H1 (cell line): ENCODE data around the gene DLG5. TPM values are rescaled to one million over a fixed set of nuclear protein-coding genes. Genes with fewer than 3 reads are reported as not detected.

Experiments
- CTCF ChIA-PET: fragments of 300-600 bp; sonication (Branson Sonifier 250); formaldehyde crosslinking; loops from one replicate; lab custom pipeline; 2021; ENCODE audit not compliant: partially characterized antibody; lab: Charles Lee
- POLR2A ChIA-PET: fragments of 300-600 bp; sonication (Branson Sonifier 250); formaldehyde crosslinking; loops from one replicate; lab custom pipeline; 2021; ENCODE audit warnings: inconsistent platforms; ENCODE audit not compliant: partially characterized antibody; lab: Charles Lee
- DNase-seq, 2 experiments: peaks; one replicate each; pipeline versions ENCODE4 v3.0.0 to v3.0.0-alpha.2; 2010 to 2022; ENCODE audit warnings: low spot score in 2 of 2, low read depth in 1 of 2, mixed read lengths in 1 of 2
- FAIRE-seq: peaks from 2 replicates; lab custom pipeline; 2011; peaks lifted over from hg19 to GRCh38; lab: Jason Lieb, UNC
- H2AFZ ChIP-seq: 2 replicates; pipeline ENCODE4 v1.8.1; 2012; ENCODE audit warnings: low read length, inconsistent platforms
- H2AK5ac ChIP-seq: 2 replicates; pipeline ENCODE4 v1.6.1; 2013; ENCODE audit warnings: low read depth, low read length
- H2BK120ac ChIP-seq: replicated peaks from 2 replicates; pipeline ENCODE3; 2013; ENCODE audit warnings: low read depth, low read length, inconsistent platforms
- H2BK12ac ChIP-seq: 2 replicates; pipeline ENCODE4 v1.6.1; 2013; ENCODE audit warnings: low read depth, low read length
- H2BK15ac ChIP-seq: 2 replicates; pipeline ENCODE4 v1.6.1; 2013; ENCODE audit warnings: low read length
- H2BK20ac ChIP-seq: 2 replicates; pipeline ENCODE4 v1.6.1; 2013; ENCODE audit warnings: low read length
- H2BK5ac ChIP-seq: 2 replicates; pipeline ENCODE4 v1.6.1; 2013; ENCODE audit warnings: low read depth, low read length
- H3K14ac ChIP-seq: 2 replicates; pipeline ENCODE4 v1.6.1; 2013; ENCODE audit warnings: inconsistent platforms; ENCODE audit not compliant: insufficient read length
- H3K18ac ChIP-seq: 2 replicates; pipeline ENCODE4 v1.6.1; 2013; ENCODE audit warnings: low read length; ENCODE audit errors: extremely low read depth
- H3K23ac ChIP-seq: 2 replicates; pipeline ENCODE4 v1.6.1; 2013; ENCODE audit warnings: inconsistent platforms; ENCODE audit not compliant: insufficient read length
- H3K23me2 ChIP-seq: 2 replicates; pipeline ENCODE4 v1.6.1; 2013; ENCODE audit warnings: low read depth, low read length
- H3K27ac ChIP-seq: 2 replicates; pipeline ENCODE4 v1.6.1; 2011; ENCODE audit warnings: low read depth, low read length, inconsistent platforms
- H3K27me3 ChIP-seq, 4 experiments: replicated peaks in 1 of 4; 1 replicate in 1 of 4; 2 replicates in 3 of 4; pipeline versions ENCODE4 v1.6.1 to v1.8.1; 2011 to 2013; ENCODE audit warnings: low read length in 3 of 4, mild to moderate bottlenecking in 3 of 4, inconsistent platforms in 2 of 4, mixed read lengths in 2 of 4, moderate library complexity in 1 of 4; ENCODE audit not compliant: control insufficient read depth in 3 of 4, insufficient read depth in 3 of 4; ENCODE audit errors: extremely low read depth in 1 of 4
- H3K36me3 ChIP-seq, 4 experiments: 2 replicates each; pipeline versions ENCODE4 v1.6.1 to v1.8.1; 2011 to 2013; ENCODE audit warnings: mild to moderate bottlenecking in 4 of 4, low read length in 3 of 4, moderate library complexity in 2 of 4, control low read depth in 1 of 4, inconsistent platforms in 1 of 4; ENCODE audit not compliant: insufficient read depth in 4 of 4, control insufficient read depth in 2 of 4
- H3K4ac ChIP-seq: replicated peaks from 2 replicates; pipeline ENCODE3; 2013; ENCODE audit warnings: low read length, low read depth, mixed read lengths, inconsistent platforms; ENCODE audit not compliant: insufficient read length
- H3K4me1 ChIP-seq, 4 experiments: replicated peaks in 1 of 4; 1 replicate in 1 of 4; 2 replicates in 3 of 4; pipeline versions ENCODE4 v1.6.1 to v1.8.1; 2011 to 2013; ENCODE audit warnings: low read length in 3 of 4, inconsistent platforms in 2 of 4, mixed read lengths in 1 of 4; ENCODE audit not compliant: insufficient read depth in 4 of 4, control insufficient read depth in 3 of 4
- H3K4me2 ChIP-seq, 2 experiments: 2 replicates each; pipeline versions ENCODE4 v1.6.1 to v1.8.1; 2011 to 2013; ENCODE audit warnings: low read depth in 2 of 2, low read length in 2 of 2, control low read depth in 1 of 2, inconsistent platforms in 1 of 2, mild to moderate bottlenecking in 1 of 2; ENCODE audit not compliant: insufficient read depth in 1 of 2
- H3K4me3 ChIP-seq, 4 experiments: fragments of 200-600, 300-600 bp in 1 of 4; sonication (generic), shearing (Covaris generic), sonication (Bioruptor Twin) in 1 of 4; 2 replicates each; pipeline versions ENCODE4 v1.5.1 to v1.8.1; 2011 to 2016; ENCODE audit warnings: low read length in 4 of 4, low read depth in 3 of 4, control low read depth in 2 of 4, inconsistent platforms in 2 of 4, mild to moderate bottlenecking in 2 of 4, mixed read lengths in 1 of 4, moderate library complexity in 1 of 4; ENCODE audit not compliant: insufficient read depth in 2 of 4; ENCODE audit errors: extremely low read depth in 1 of 4
- H3K56ac ChIP-seq: replicated peaks from 2 replicates; pipeline ENCODE3; 2013; ENCODE audit warnings: low read depth, mild to moderate bottlenecking, mixed read lengths, low read length, inconsistent platforms; ENCODE audit not compliant: insufficient read length
- H3K79me1 ChIP-seq: 2 replicates; pipeline ENCODE4 v1.6.1; 2013; ENCODE audit warnings: low read depth, low read length, control low read depth
- H3K79me2 ChIP-seq, 2 experiments: 2 replicates each; pipeline versions ENCODE4 v1.6.1 to v1.8.1; 2012 to 2013; ENCODE audit warnings: low read length in 2 of 2, mild to moderate bottlenecking in 2 of 2, inconsistent platforms in 1 of 2; ENCODE audit not compliant: insufficient read depth in 2 of 2, control insufficient read depth in 1 of 2
- H3K9ac ChIP-seq, 4 experiments: replicated peaks in 1 of 4; 1 replicate in 1 of 4; 2 replicates in 3 of 4; pipeline versions ENCODE4 v1.6.1 to v1.8.1; 2011 to 2013; ENCODE audit warnings: low read depth in 3 of 4, low read length in 3 of 4, control low read depth in 2 of 4, mild to moderate bottlenecking in 2 of 4, moderate library complexity in 2 of 4, inconsistent platforms in 1 of 4; ENCODE audit errors: extremely low read depth in 1 of 4
- H3K9me3 ChIP-seq, 2 experiments: 2 replicates each; pipeline versions ENCODE4 v1.6.1 to v1.8.1; 2012 to 2013; ENCODE audit warnings: mild to moderate bottlenecking in 2 of 2, moderate library complexity in 2 of 2, control low read depth in 1 of 2, inconsistent platforms in 1 of 2, low read depth in 1 of 2, low read length in 1 of 2, mixed read lengths in 1 of 2; ENCODE audit not compliant: insufficient read depth in 2 of 2
- H4K20me1 ChIP-seq, 2 experiments: replicated peaks in 1 of 2; 2 replicates each; pipeline versions ENCODE3 to v1.8.1; 2011 to 2013; ENCODE audit warnings: inconsistent platforms in 2 of 2, low read length in 2 of 2, mild to moderate bottlenecking in 1 of 2; ENCODE audit not compliant: insufficient read depth in 2 of 2, control insufficient read depth in 1 of 2
- H4K5ac ChIP-seq: 2 replicates; pipeline ENCODE4 v1.6.1; 2013; ENCODE audit warnings: low read length, low read depth, mixed read lengths, inconsistent platforms; ENCODE audit not compliant: insufficient read length
- H4K8ac ChIP-seq: 2 replicates; pipeline ENCODE4 v1.8.0; 2013; ENCODE audit warnings: mild to moderate bottlenecking, moderate library complexity, low read length, inconsistent platforms; ENCODE audit not compliant: insufficient read depth; ENCODE audit errors: extremely low read depth
- H4K91ac ChIP-seq: replicated peaks from 2 replicates; pipeline ENCODE3; 2013; ENCODE audit warnings: low read length, mixed read lengths, inconsistent platforms; ENCODE audit not compliant: insufficient read length
- CBX8 ChIP-seq: fragments of 300-800, 300-1000 bp; sonication (generic); IDR thresholded peaks from 2 replicates; pipeline ENCODE4 v1.7.1; 2016; ENCODE audit warnings: low read depth, low read length, borderline replicate concordance
- CREB1 ChIP-seq: IDR thresholded peaks from 2 replicates; pipeline ENCODE4 v1.6.1; 2012; ENCODE audit warnings: inconsistent platforms
- EP300 ChIP-seq, 2 experiments: IDR thresholded peaks; 1 replicate in 1 of 2; 2 replicates in 1 of 2; pipeline ENCODE4 v1.6.1; 2011 to 2012; ENCODE audit warnings: low read depth in 2 of 2, low read length in 2 of 2, mild to moderate bottlenecking in 2 of 2, borderline replicate concordance in 1 of 2, inconsistent platforms in 1 of 2, moderate library complexity in 1 of 2
- POLR2A ChIP-seq, 2 experiments: IDR thresholded peaks; 1 replicate in 1 of 2; 2 replicates in 1 of 2; pipeline ENCODE4 v1.6.1; 2011; ENCODE audit warnings: low read depth in 2 of 2, low read length in 2 of 2, mild to moderate bottlenecking in 2 of 2; ENCODE audit errors: control extremely low read depth in 1 of 2
- RBBP5 ChIP-seq: IDR thresholded peaks from 2 replicates; pipeline ENCODE4 v1.7.1; 2012; ENCODE audit warnings: low read depth, mild to moderate bottlenecking, inconsistent platforms, low read length, moderate library complexity, borderline replicate concordance
- SIRT6 ChIP-seq: IDR thresholded peaks from one replicate; pipeline ENCODE4 v1.7.1; 2012; ENCODE audit warnings: low read length, inconsistent platforms
- SP1 ChIP-seq: IDR thresholded peaks from 2 replicates; pipeline ENCODE4 v1.6.1; 2011; ENCODE audit warnings: low read depth, low read length
- SP4 ChIP-seq: IDR thresholded peaks from 2 replicates; pipeline ENCODE4 v1.6.1; 2012; ENCODE audit warnings: low read length, inconsistent platforms
- WGBS, 2 experiments: shearing (Covaris generic) in 1 of 2; methylation state at CpG; one replicate each; pipeline versions ENCODE4 v1.1.6 to v1.1.7; 2013 to 2015; ENCODE audit warnings: low lambda C conversion rate in 2 of 2, mixed read lengths in 2 of 2, inconsistent platforms in 1 of 2, low coverage in 1 of 2, missing lambda C conversion rate in 1 of 2; ENCODE audit not compliant: insufficient replicate concordance in 2 of 2, insufficient coverage in 1 of 2, insufficient read length in 1 of 2; ENCODE audit errors: extremely low coverage in 1 of 2, missing lambda C conversion rate in 1 of 2; 5-methylcytosine and 5-hydroxymethylcytosine counted together
- polyA plus RNA-seq, 7 experiments: library from polyadenylated mRNA; depleted of rRNA in 3 of 7; stranded (reverse) in 5 of 7; unstranded in 2 of 7; fragments of >200 nt in 5 of 7; fragments of 200-250 nt in 2 of 7; gene quantifications; 1 replicate in 5 of 7; 2 replicates in 1 of 7; 4 replicates in 1 of 7; pipeline versions ENCODE4 v1.2.1 to v1.2.3, GENCODE V29; 2011 to 2013; ENCODE audit warnings: missing spikeins in 2 of 7, mixed read lengths in 2 of 7
- total RNA-seq: library from RNA; stranded (reverse); fragmentation: NEBNext Ultra II Directional; extraction: Animal tissue kit (Norgen Biotek cat#: 25700); gene quantifications from 2 replicates; pipeline ENCODE4 v1.2.1, GENCODE V29; 2021
- TF ChIP-seq, protein P1 (sequence below), 3 experiments: IDR thresholded peaks; 1 replicate in 2 of 3; 2 replicates in 1 of 3; pipeline versions ENCODE4 v1.5.1 to v1.6.1; 2011; ENCODE audit warnings: low read length in 3 of 3, mild to moderate bottlenecking in 3 of 3, inconsistent platforms in 2 of 3, low read depth in 1 of 3, moderate library complexity in 1 of 3; ENCODE audit not compliant: insufficient read depth in 1 of 3; ENCODE audit errors: control extremely low read depth in 1 of 3
- TF ChIP-seq, protein P2 (sequence below): IDR thresholded peaks from 2 replicates; pipeline ENCODE4 v1.6.1; 2012; ENCODE audit warnings: inconsistent platforms

Gene DLG5
- total and polyA plus RNA-seq, 2 of the 8 experiments (the other 6 are each of a cell fraction or from before 2014, with no cell fraction given), result 15.6 to 71.4 TPM

DNA sequence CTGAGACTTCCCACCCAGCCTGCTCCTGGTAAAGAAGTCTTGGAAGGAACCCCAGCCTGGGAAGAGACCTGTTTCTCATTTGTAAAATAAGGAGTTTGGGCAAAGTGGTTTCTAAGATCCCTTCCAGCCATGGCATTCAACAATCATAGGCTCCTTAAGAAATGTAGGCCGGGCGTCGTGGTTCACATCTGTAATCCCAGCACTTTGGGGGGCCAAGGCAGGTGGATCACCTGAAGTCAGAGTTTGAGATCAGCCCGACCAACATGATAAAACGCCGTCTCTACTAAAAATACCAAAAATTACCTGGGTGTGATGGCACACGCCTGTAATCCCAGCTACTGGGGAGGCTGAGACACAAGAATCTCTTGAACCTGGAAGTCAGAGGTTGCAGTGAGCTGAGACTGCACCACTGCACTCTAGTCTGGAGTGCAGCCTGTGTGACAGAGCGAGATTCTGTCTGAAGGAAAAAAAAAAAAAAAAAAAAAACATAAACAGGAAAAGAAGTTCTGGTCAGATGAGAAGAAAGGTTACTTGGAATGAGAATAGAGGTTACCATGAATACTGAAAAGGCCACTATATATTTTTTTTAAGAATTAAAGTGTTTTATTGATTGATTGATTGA lies 15.9 kb downstream of the DLG5 start:
- DNase-seq (no peak), FAIRE-seq (no peak)
- no peaks in the 10 kb centered on the region for H3K36me3 ChIP-seq
- H2BK12ac ChIP-seq, result no peak overlapping the region
- no peak overlapping the region for H3K18ac ChIP-seq
- peaks cover 0 to 4% (median 3%) of the 10 kb centered on the region in 4 experiments; a peak in 4 of 7 replicates for H3K4me1 ChIP-seq
- H4K8ac ChIP-seq, result no peak overlapping the region
- no peak overlapping the region for H2AFZ ChIP-seq
- no peak overlapping the region for H3K4me2 ChIP-seq
- no peak overlapping the region for H3K23ac ChIP-seq
- H3K9me3 ChIP-seq, result no peaks in the 10 kb centered on the region
- no peak overlapping the region for H2BK120ac ChIP-seq
- no peak overlapping the region for H3K56ac ChIP-seq
- H3K79me2 ChIP-seq, result peaks cover 10 to 98% of the 10 kb centered on the region in 2 experiments
- H3K27ac ChIP-seq, result no peak overlapping the region
- H3K79me1 ChIP-seq, result peaks cover 24% of the 10 kb centered on the region
- H3K14ac ChIP-seq, result no peak overlapping the region
- POLR2A ChIA-PET, result interaction anchor here (0.9 to 2.7 kb wide), 4 partner anchors 8 to 16 kb away, joined by 3 to 8 read pairs (median 6); partner anchors contain the start of gene DLG5
- peaks cover 2% of the 10 kb centered on the region in 2 experiments for H4K20me1 ChIP-seq
- WGBS, 2 experiments, result 96% methylated on average over 8 of the region's 8 CpGs; no CpG with 5 or more reads in 1 of the 2 experiments
- H2BK20ac ChIP-seq, result no peak overlapping the region
- CTCF ChIA-PET, result interaction anchor here (1.1 to 5.1 kb wide), 5 partner anchors 16 to 64 kb away, joined by 3 to 38 read pairs (median 5); no protein-coding TSS in a partner anchor
- H4K91ac ChIP-seq, result no peak overlapping the region
- H3K4ac ChIP-seq, result no peak overlapping the region
- H3K4me3 ChIP-seq, result no peak overlapping the region
- H2BK15ac ChIP-seq, result no peak overlapping the region
- H3K27me3 ChIP-seq, result no peaks in the 10 kb centered on the region
- H2BK5ac ChIP-seq, result no peak overlapping the region
- no peak overlapping the region for H4K5ac ChIP-seq
- no peak overlapping the region for H2AK5ac ChIP-seq
- no peak overlapping the region for H3K9ac ChIP-seq
- no peaks in the 10 kb centered on the region for H3K23me2 ChIP-seq
- no peak for TF ChIP-seq SIRT6
- TF ChIP-seq SP1, result no peak
- TF ChIP-seq SP4, result no peak
- TF ChIP-seq POLR2A (IDR thresholded peaks at IDR 0.05; ENCODE audit: control extremely low read depth in 1 of 2, low read depth in 2 of 2, low read length in 2 of 2), result no peak
- TF ChIP-seq, protein P1, sequence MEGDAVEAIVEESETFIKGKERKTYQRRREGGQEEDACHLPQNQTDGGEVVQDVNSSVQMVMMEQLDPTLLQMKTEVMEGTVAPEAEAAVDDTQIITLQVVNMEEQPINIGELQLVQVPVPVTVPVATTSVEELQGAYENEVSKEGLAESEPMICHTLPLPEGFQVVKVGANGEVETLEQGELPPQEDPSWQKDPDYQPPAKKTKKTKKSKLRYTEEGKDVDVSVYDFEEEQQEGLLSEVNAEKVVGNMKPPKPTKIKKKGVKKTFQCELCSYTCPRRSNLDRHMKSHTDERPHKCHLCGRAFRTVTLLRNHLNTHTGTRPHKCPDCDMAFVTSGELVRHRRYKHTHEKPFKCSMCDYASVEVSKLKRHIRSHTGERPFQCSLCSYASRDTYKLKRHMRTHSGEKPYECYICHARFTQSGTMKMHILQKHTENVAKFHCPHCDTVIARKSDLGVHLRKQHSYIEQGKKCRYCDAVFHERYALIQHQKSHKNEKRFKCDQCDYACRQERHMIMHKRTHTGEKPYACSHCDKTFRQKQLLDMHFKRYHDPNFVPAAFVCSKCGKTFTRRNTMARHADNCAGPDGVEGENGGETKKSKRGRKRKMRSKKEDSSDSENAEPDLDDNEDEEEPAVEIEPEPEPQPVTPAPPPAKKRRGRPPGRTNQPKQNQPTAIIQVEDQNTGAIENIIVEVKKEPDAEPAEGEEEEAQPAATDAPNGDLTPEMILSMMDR (IDR thresholded peaks at IDR 0.05; ENCODE audit: control extremely low read depth in 1 of 3, insufficient read depth in 1 of 3, low read depth in 1 of 3, low read length in 3 of 3), result no peak
- TF ChIP-seq EP300 (IDR thresholded peaks at IDR 0.05; ENCODE audit: borderline replicate concordance in 1 of 2, low read depth in 2 of 2, low read length in 2 of 2), result no peak
- TF ChIP-seq RBBP5, result no peak
- TF ChIP-seq CREB1, result no peak
- TF ChIP-seq CBX8, result no peak
- TF ChIP-seq, protein P2, sequence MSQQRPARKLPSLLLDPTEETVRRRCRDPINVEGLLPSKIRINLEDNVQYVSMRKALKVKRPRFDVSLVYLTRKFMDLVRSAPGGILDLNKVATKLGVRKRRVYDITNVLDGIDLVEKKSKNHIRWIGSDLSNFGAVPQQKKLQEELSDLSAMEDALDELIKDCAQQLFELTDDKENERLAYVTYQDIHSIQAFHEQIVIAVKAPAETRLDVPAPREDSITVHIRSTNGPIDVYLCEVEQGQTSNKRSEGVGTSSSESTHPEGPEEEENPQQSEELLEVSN, result no peak
